Measurements from ENCODE around the gene TIE1. TPM values are rescaled to one million over a fixed set of nuclear protein-coding genes. Genes with fewer than 3 reads are reported as not detected.

Gene TIE1
- total and polyA plus RNA-seq, 7 donors: 8.2 to 29.7 (median 10.9) TPM

DNA sequence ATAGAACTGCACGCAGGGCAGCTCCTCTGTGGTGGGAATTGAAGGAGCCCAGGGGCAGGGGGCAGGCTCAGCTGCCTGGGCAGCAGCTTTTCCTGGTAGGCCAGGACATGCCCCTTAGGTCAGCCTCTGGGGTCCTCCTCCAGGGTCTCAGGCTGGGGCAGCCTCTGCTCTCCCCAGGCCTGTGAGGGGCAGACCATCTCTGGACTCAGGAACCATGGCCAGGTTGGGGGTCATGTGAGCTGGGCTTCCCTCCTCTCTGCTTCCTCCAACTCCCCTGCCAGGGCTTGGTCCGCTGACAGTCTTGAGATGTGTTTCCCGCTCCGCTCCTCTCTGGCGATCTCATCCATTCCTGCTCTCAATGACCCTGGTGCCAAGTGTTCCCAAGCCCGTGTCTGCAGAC, 21.1 kb upstream of the TIE1 start:
- no peak for DNase-seq
- ATAC-seq: no peak
- peaks cover 0 to 6% (median 0%) of the 10 kb centered on the region in 3 donors for H3K27me3 ChIP-seq (ENCODE audit: insufficient read depth in 3 of 3, low read length in 2 of 3)
- 81 to 89% (median 86%) methylated on average over 5 to 6 of the region's 6 CpGs for WGBS, 3 donors
- TF ChIP-seq, protein P1, sequence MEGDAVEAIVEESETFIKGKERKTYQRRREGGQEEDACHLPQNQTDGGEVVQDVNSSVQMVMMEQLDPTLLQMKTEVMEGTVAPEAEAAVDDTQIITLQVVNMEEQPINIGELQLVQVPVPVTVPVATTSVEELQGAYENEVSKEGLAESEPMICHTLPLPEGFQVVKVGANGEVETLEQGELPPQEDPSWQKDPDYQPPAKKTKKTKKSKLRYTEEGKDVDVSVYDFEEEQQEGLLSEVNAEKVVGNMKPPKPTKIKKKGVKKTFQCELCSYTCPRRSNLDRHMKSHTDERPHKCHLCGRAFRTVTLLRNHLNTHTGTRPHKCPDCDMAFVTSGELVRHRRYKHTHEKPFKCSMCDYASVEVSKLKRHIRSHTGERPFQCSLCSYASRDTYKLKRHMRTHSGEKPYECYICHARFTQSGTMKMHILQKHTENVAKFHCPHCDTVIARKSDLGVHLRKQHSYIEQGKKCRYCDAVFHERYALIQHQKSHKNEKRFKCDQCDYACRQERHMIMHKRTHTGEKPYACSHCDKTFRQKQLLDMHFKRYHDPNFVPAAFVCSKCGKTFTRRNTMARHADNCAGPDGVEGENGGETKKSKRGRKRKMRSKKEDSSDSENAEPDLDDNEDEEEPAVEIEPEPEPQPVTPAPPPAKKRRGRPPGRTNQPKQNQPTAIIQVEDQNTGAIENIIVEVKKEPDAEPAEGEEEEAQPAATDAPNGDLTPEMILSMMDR (IDR thresholded peaks at IDR 0.05): no peak
- H3K9me3 ChIP-seq: no peaks in the 10 kb centered on the region
- no peaks in the 10 kb centered on the region for H3K4me1 ChIP-seq
- H3K4me3 ChIP-seq: no peak overlapping the region
- H3K36me3 ChIP-seq (ENCODE audit: insufficient read depth in 1 of 2, low read depth in 1 of 2): no peaks in the 10 kb centered on the region
- intact Hi-C loops (cut with DNase I): no loop called here
- H3K27ac ChIP-seq: no peak overlapping the region

DNA sequence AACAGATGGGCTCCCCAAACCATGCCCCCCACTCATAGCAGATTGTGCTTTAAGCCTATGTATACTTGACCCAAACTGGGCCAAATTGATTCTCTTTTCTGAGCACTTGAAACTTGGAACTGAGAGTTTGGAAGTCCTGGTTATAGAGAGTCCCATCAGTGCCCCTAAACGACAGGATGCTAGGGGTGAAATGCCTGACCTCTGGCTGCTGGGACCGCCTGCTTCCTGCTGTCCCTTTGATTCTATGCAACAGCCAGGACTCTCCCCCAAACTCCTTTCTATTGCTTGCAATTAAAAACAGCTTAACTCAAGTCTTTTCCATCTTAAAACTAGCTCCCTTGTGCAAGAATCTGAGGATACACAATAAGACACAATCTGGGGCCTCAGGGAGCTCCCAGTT, 20.1 kb upstream of the TIE1 start:
- Histone ChIP-seq H3K36me3 (ENCODE audit: insufficient read depth in 1 of 2, low read depth in 1 of 2) (no peaks in the 10 kb centered on the region), H3K27ac (no peak overlapping the region), H3K4me1 (no peaks in the 10 kb centered on the region), H3K27me3 (ENCODE audit: insufficient read depth in 3 of 3, low read length in 2 of 3) (peaks cover 0 to 6% (median 0%) of the 10 kb centered on the region in 3 donors), H3K4me3 (no peak overlapping the region), H3K9me3 (no peaks in the 10 kb centered on the region)
- ATAC-seq (no peak), DNase-seq (no peak)
- intact Hi-C loops (cut with DNase I): no loop called here
- WGBS, 3 donors: 10 to 28% (median 18%) methylated on average over 2 of the region's 2 CpGs
- TF ChIP-seq, protein P1 (IDR thresholded peaks at IDR 0.05): no peak

DNA sequence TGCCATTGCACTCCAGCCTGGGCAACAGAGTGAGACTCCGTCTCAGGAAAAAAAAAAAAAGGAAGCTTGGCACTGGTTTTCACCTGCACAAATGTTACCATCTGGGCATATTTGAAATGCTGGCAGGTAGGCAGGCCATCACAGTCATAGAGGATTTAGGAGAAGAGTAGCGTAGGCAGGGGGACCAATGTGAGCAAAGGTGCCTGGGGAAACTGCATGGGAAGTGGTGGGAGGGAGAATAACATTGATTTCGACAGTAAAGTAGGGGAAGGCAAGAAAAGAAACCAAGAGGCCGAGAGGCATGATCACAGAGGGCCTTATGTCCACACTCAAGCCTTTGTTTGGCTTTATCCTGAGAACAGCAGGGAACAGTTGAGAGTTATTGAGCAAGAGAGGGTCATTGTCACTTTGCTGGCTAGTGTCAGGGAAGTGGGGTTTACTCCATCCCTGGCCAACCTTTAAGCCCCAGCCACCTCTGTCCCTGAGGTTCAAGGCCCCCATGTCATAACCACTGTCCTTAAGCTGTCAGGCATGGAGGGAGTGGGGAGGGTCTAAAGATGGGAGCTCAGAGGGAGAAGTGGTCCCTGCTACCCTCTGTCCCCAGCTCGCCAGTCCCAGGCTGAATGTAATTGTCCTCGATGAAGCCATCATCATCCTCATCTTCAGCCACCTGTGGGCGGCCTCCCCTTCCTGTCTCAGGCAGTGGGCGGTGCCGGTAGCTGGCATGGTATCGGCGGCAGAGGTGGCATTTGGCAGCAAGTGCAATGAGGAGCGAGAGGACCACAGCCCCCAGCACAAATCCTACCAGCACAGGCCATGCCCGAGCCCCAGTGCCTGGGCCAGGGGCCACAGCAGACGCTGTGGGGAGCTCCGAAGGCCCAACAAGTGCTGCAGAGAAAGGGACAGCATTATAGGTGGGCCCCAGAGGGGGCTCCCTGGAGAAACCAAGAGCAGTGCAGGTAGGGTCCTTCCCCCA, 18.3 kb upstream of the TIE1 start:
- no peak overlapping the region for H3K4me3 ChIP-seq
- peaks cover 0 to 4% (median 0%) of the 10 kb centered on the region in 3 donors for H3K27me3 ChIP-seq (ENCODE audit: insufficient read depth in 3 of 3, low read length in 2 of 3)
- TF ChIP-seq, protein P1 (IDR thresholded peaks at IDR 0.05): no peak
- intact Hi-C loops (cut with DNase I): no loop called here
- no peaks in the 10 kb centered on the region for H3K4me1 ChIP-seq
- no peaks in the 10 kb centered on the region for H3K9me3 ChIP-seq
- H3K36me3 ChIP-seq (ENCODE audit: insufficient read depth in 1 of 2, low read depth in 1 of 2): no peaks in the 10 kb centered on the region
- WGBS, 3 donors: 80 to 89% (median 80%) methylated on average over 15 of the region's 15 CpGs
- ATAC-seq (no peak), DNase-seq (no peak)
- H3K27ac ChIP-seq: no peak overlapping the region

DNA sequence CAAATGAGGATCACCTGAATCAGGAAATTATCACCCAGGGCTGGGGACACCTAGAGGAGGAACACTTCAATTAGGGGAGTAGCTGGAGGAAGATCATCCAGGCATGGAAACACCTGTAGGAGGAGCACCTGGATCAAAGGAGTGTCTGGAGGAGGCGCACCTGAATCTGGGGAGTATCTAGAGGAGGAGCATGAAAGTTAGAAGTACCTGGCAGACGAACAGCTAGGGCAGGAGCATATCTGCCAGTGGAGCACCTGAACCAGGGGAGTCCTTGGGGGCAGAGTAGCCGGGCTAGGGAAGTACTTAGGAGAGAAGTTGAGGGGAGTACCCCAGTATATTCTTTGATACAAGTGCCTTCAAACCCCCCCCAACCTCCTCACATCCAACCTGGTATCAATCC, 16.7 kb upstream of the TIE1 start:
- ATAC-seq: no peak
- H3K27ac ChIP-seq: no peak overlapping the region
- WGBS, 3 donors: 82 to 85% (median 84%) methylated on average over 3 of the region's 3 CpGs
- no peak overlapping the region for H3K4me3 ChIP-seq
- no peak for DNase-seq
- intact Hi-C loops (cut with DNase I): no loop called here
- H3K4me1 ChIP-seq: no peaks in the 10 kb centered on the region
- no peaks in the 10 kb centered on the region for H3K9me3 ChIP-seq
- H3K36me3 ChIP-seq (ENCODE audit: insufficient read depth in 1 of 2, low read depth in 1 of 2): no peaks in the 10 kb centered on the region
- peaks cover 0 to 4% (median 0%) of the 10 kb centered on the region in 3 donors for H3K27me3 ChIP-seq (ENCODE audit: insufficient read depth in 3 of 3, low read length in 2 of 3)
- TF ChIP-seq, protein P1 (IDR thresholded peaks at IDR 0.05): no peak

All from psoas muscle (tissue), 8 donors.